Endothelial cell of umbilical vein (primary cell): ENCODE data around the gene LIMCH1. TPM values are rescaled to one million over a fixed set of nuclear protein-coding genes. Genes with fewer than 3 reads are reported as not detected.

Experiments used
- BruUV-seq: library from RNA; stranded (reverse); fragments of 400-500 nt; replicated peaks from 2 replicates; lab custom pipeline; 2021; lab: Mats Ljungman, UMichigan
- CTCF ChIA-PET: fragments of 300-600, 350-600 bp; sonication (Branson Sonifier 250); formaldehyde crosslinking; loops from one replicate; lab custom pipeline; 2021; ENCODE audit warnings: antibody characterized with exemption, inconsistent platforms; lab: Charles Lee
- POLR2A ChIA-PET: fragments of 300-600, 350-600 bp; sonication (Branson Sonifier 250); formaldehyde crosslinking; loops from one replicate; lab custom pipeline; 2021; ENCODE audit warnings: antibody characterized with exemption, inconsistent platforms; lab: Charles Lee
- DNase-seq: peaks from one replicate; pipeline ENCODE4 v3.0.0-alpha.2; 2011; ENCODE audit warnings: low read depth, low spot score
- FAIRE-seq: peaks from 2 replicates; lab custom pipeline; 2011; peaks lifted over from hg19 to GRCh38; lab: Jason Lieb, UNC
- H2AFZ ChIP-seq: 2 replicates; pipeline ENCODE4 v1.6.0; 2012; ENCODE audit warnings: low read depth, low read length, control low read depth, inconsistent platforms
- H3K27ac ChIP-seq: 2 replicates; pipeline ENCODE4 v1.5.1; 2011; ENCODE audit warnings: low read depth, mild to moderate bottlenecking, control low read depth, low read length, moderate library complexity; ENCODE audit not compliant: insufficient read depth
- H3K27me3 ChIP-seq, 2 experiments: 2 replicates each; pipeline versions ENCODE4 v1.6.0 to v1.6.1; 2011; ENCODE audit warnings: low read length in 2 of 2, mixed read lengths in 1 of 2; ENCODE audit not compliant: control insufficient read depth in 2 of 2, insufficient read depth in 2 of 2
- H3K36me3 ChIP-seq, 2 experiments: 2 replicates in 1 of 2; 3 replicates in 1 of 2; pipeline ENCODE4 v1.5.1; 2011; ENCODE audit warnings: low read length in 2 of 2, mild to moderate bottlenecking in 1 of 2, moderate library complexity in 1 of 2; ENCODE audit not compliant: control insufficient read depth in 2 of 2, insufficient read depth in 2 of 2; ENCODE audit errors: extremely low read depth in 1 of 2
- H3K4me1 ChIP-seq: 3 replicates; pipeline ENCODE4 v1.5.1; 2011; ENCODE audit warnings: mild to moderate bottlenecking, low read length; ENCODE audit not compliant: control insufficient read depth, insufficient read depth; ENCODE audit errors: extremely low read depth
- H3K4me2 ChIP-seq: 2 replicates; pipeline ENCODE4 v1.6.1; 2011; ENCODE audit warnings: low read length, control low read depth, mixed read lengths; ENCODE audit not compliant: insufficient read depth
- H3K4me3 ChIP-seq, 3 experiments: fragments of 200-600 bp in 1 of 3; sonication (generic), shearing (Covaris generic) in 1 of 3; replicated peaks in 1 of 3; 2 replicates each; pipeline ENCODE4 v1.5.1; 2011 to 2016; ENCODE audit warnings: control low read depth in 3 of 3, low read length in 3 of 3, mild to moderate bottlenecking in 2 of 3, inconsistent platforms in 1 of 3, low read depth in 1 of 3, moderate library complexity in 1 of 3; ENCODE audit not compliant: insufficient read depth in 1 of 3
- H3K79me2 ChIP-seq: 2 replicates; pipeline ENCODE4 v1.6.0; 2012; ENCODE audit warnings: low read length, inconsistent platforms; ENCODE audit not compliant: control insufficient read depth, insufficient read depth
- H3K9ac ChIP-seq: replicated peaks from 2 replicates; pipeline ENCODE3; 2011; ENCODE audit warnings: low read length, control low read depth; ENCODE audit not compliant: insufficient read depth; ENCODE audit errors: extremely low read depth
- H3K9me1 ChIP-seq: replicated peaks from 3 replicates; pipeline ENCODE4 v1.6.0; 2011; ENCODE audit warnings: mild to moderate bottlenecking, low read length; ENCODE audit not compliant: control insufficient read depth, insufficient read depth; ENCODE audit errors: extremely low read depth
- H3K9me3 ChIP-seq: replicated peaks from 2 replicates; pipeline ENCODE4 v1.5.1; 2012; ENCODE audit warnings: low read length, inconsistent platforms; ENCODE audit not compliant: control insufficient read depth, insufficient read depth
- H4K20me1 ChIP-seq: replicated peaks from 2 replicates; pipeline ENCODE3; 2011; ENCODE audit warnings: mild to moderate bottlenecking, low read length; ENCODE audit not compliant: control insufficient read depth, insufficient read depth; ENCODE audit errors: extremely low read depth
- FOS ChIP-seq: IDR thresholded peaks from 2 replicates; pipeline ENCODE4 v1.6.1; 2011; ENCODE audit warnings: mild to moderate bottlenecking, low read length, moderate library complexity, borderline replicate concordance; ENCODE audit not compliant: insufficient read depth
- GATA2 ChIP-seq: IDR thresholded peaks from 2 replicates; pipeline ENCODE4 v1.7.0; 2011; ENCODE audit warnings: low read depth, mild to moderate bottlenecking, moderate library complexity, mixed read lengths, low read length; ENCODE audit not compliant: insufficient read length, insufficient read depth
- JUN ChIP-seq: IDR thresholded peaks from 2 replicates; pipeline ENCODE4 v1.6.1; 2011; ENCODE audit warnings: borderline replicate concordance, low read depth; ENCODE audit not compliant: insufficient read length, insufficient read depth
- MYC ChIP-seq: IDR thresholded peaks from one replicate; pipeline ENCODE4 v1.6.1; 2011; ENCODE audit warnings: mild to moderate bottlenecking, low read depth, low read length
- POLR2AphosphoS5 ChIP-seq: IDR thresholded peaks from 2 replicates; pipeline ENCODE4 v1.6.1; 2012; ENCODE audit warnings: low read depth, mild to moderate bottlenecking, control low read depth, low read length, moderate library complexity; ENCODE audit not compliant: insufficient read depth
- dilution Hi-C: fragments of 300-500 bp; cut with MboI; formaldehyde crosslinking; loops from one replicate; pipeline ENCODE4 v1.15.0; 2019; ENCODE audit warnings: low sequenced_read_pairs; ENCODE audit not compliant: extremely low pct_ligation_motif_present
- intact Hi-C: fragments of 100-400 bp; cut with micrococcal nuclease; formaldehyde crosslinking; loops from one replicate; pipeline ENCODE4 v1.10.0; 2022
- polyA plus RNA-seq, 4 experiments: library from polyadenylated mRNA; depleted of rRNA in 3 of 4; stranded (reverse) in 3 of 4; unstranded in 1 of 4; fragments of >200 nt; gene quantifications; 2 replicates each; pipeline versions ENCODE4 v1.2.1 to v1.2.3, GENCODE V29; 2011 to 2012; ENCODE audit warnings: missing spikeins in 1 of 4
- total RNA-seq: library from RNA; stranded (reverse); gene quantifications from 2 replicates; pipeline ENCODE4 v1.2.3, GENCODE V29; 2021
- TF ChIP-seq, protein P1 (sequence below), 2 donors: IDR thresholded peaks; 1 replicate in 1 of 2; 2 replicates in 1 of 2; pipeline ENCODE4 v1.5.1; 2011; ENCODE audit warnings: low read length in 2 of 2, mild to moderate bottlenecking in 2 of 2, moderate library complexity in 2 of 2, control low read depth in 1 of 2, inconsistent platforms in 1 of 2, low read depth in 1 of 2; ENCODE audit not compliant: insufficient read depth in 1 of 2; ENCODE audit errors: extremely low read depth in 1 of 2
- TF ChIP-seq, protein P2 (sequence below): IDR thresholded peaks from 2 replicates; pipeline ENCODE4 v1.6.1; 2011; ENCODE audit not compliant: insufficient read depth, insufficient read length

LIMCH1 gene
- total and polyA plus RNA-seq, 2 donors (not counting 3 experiments of a cell fraction or from before 2014, with no cell fraction given): 14.3 to 32.8 TPM

- Histone ChIP-seq H4K20me1 (no peaks in the 10 kb centered on the region), H3K4me3 (no peak overlapping the region), H2AFZ (no peak overlapping the region), H3K27me3 (peaks cover 3 to 7% of the 10 kb centered on the region in 2 experiments), H3K79me2 (no peaks in the 10 kb centered on the region), H3K36me3 (no peaks in the 10 kb centered on the region), H3K4me1 (no peaks in the 10 kb centered on the region), H3K4me2 (no peak overlapping the region), H3K9me3 (no peaks in the 10 kb centered on the region), H3K27ac (no peak overlapping the region), H3K9me1 (no peaks in the 10 kb centered on the region), H3K9ac (no peak overlapping the region)
- no peak for TF ChIP-seq POLR2AphosphoS5
- TF ChIP-seq, protein P1, sequence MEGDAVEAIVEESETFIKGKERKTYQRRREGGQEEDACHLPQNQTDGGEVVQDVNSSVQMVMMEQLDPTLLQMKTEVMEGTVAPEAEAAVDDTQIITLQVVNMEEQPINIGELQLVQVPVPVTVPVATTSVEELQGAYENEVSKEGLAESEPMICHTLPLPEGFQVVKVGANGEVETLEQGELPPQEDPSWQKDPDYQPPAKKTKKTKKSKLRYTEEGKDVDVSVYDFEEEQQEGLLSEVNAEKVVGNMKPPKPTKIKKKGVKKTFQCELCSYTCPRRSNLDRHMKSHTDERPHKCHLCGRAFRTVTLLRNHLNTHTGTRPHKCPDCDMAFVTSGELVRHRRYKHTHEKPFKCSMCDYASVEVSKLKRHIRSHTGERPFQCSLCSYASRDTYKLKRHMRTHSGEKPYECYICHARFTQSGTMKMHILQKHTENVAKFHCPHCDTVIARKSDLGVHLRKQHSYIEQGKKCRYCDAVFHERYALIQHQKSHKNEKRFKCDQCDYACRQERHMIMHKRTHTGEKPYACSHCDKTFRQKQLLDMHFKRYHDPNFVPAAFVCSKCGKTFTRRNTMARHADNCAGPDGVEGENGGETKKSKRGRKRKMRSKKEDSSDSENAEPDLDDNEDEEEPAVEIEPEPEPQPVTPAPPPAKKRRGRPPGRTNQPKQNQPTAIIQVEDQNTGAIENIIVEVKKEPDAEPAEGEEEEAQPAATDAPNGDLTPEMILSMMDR (IDR thresholded peaks at IDR 0.05; ENCODE audit: extremely low read depth in 1 of 2, insufficient read depth in 1 of 2, low read depth in 1 of 2, low read length in 2 of 2): no peak
- TF ChIP-seq FOS: no peak
- TF ChIP-seq GATA2: no peak
- TF ChIP-seq MYC: no peak
- no peak for TF ChIP-seq JUN
- TF ChIP-seq, protein P2, sequence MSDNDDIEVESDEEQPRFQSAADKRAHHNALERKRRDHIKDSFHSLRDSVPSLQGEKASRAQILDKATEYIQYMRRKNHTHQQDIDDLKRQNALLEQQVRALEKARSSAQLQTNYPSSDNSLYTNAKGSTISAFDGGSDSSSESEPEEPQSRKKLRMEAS: no peak
- CTCF ChIA-PET: interaction anchor here (2.4 kb wide), 1 partner anchor 139 kb away, joined by 7 read pairs; no protein-coding TSS in a partner anchor
- intact Hi-C loops (no loop called here), dilution Hi-C loops (no loop called here)
- POLR2A ChIA-PET: no interaction called here
- DNase-seq (peak; percentile 30), FAIRE-seq (peak; percentile 59)
- no TSS peak for BruUV-seq
Measured at GRCh38 chr4:41505161-41505661, 32.7 kb upstream of the LIMCH1 start.
